Vagina (tissue), 2 donors: ENCODE results near the gene PDHX. TPM values are rescaled to one million over a fixed set of nuclear protein-coding genes. Genes with fewer than 3 reads are reported as not detected.
"Not testable (repeated sequence)": the region's sequence is repeated elsewhere in the genome, so short reads cannot be mapped to it uniquely, and the experiment has no call there.

ENCODE experiments used
- DNase-seq, 2 donors: peaks; one replicate each; pipeline ENCODE4 v3.0.0-alpha.2; 2017; ENCODE audit errors: extremely low spot score in 2 of 2
- H3K27ac ChIP-seq: fragments of 200-600 bp; sonication (generic); one replicate; pipeline ENCODE4 v1.5.1; 2019
- H3K27me3 ChIP-seq: fragments of 200-600 bp; sonication (generic); one replicate; pipeline ENCODE4 v1.5.1; 2019
- H3K36me3 ChIP-seq, 2 donors: fragments of 200-600 bp; sonication (generic); one replicate each; pipeline ENCODE4 v1.5.1; 2017 to 2019
- H3K4me1 ChIP-seq: fragments of 200-600 bp; sonication (generic); one replicate; pipeline ENCODE4 v1.5.1; 2019
- H3K4me3 ChIP-seq, 2 donors: fragments of 200-600 bp; sonication (generic); 1 replicate in 1 of 2; 2 replicates in 1 of 2; pipeline ENCODE4 v1.5.1; 2016 to 2019
- H3K9me3 ChIP-seq: fragments of 200-600 bp; sonication (generic); one replicate; pipeline ENCODE4 v1.5.1; 2019
- CTCF ChIP-seq, 3 experiments: fragments of 450-650 bp in 2 of 3; fragments of 200-600 bp in 1 of 3; sonication (generic) in 1 of 3; IDR thresholded peaks; one replicate each; pipeline ENCODE4 v1.5.1; 2017 to 2019; ENCODE audit warnings: antibody characterized with exemption in 3 of 3, mild to moderate bottlenecking in 2 of 3, moderate library complexity in 2 of 3
- POLR2A ChIP-seq, 2 donors: fragments of 450-650 bp; IDR thresholded peaks; one replicate each; pipeline ENCODE4 v1.6.1; 2017; ENCODE audit warnings: antibody characterized with exemption in 2 of 2, mild to moderate bottlenecking in 2 of 2, moderate library complexity in 2 of 2
- POLR2AphosphoS5 ChIP-seq, 2 donors: sonication (generic); formaldehyde crosslinking; IDR thresholded peaks; one replicate each; pipeline ENCODE4 v1.9.0; 2017; ENCODE audit warnings: antibody characterized with exemption in 2 of 2, mild to moderate bottlenecking in 2 of 2, low read depth in 1 of 2; ENCODE audit not compliant: insufficient read depth in 1 of 2
- intact Hi-C: fragments of 100-400 bp; cut with DNase I; formaldehyde crosslinking; loops from one replicate; pipeline ENCODE4 v1.15.1; 2023
- total RNA-seq: library from RNA; depleted of rRNA; stranded (reverse); fragments of >200 nt; gene quantifications from one replicate; pipeline ENCODE4 v1.2.3, GENCODE V29; 2016

The PDHX gene
- total RNA-seq, 1 donor from 2014 or later: 15.0 TPM

DNA sequence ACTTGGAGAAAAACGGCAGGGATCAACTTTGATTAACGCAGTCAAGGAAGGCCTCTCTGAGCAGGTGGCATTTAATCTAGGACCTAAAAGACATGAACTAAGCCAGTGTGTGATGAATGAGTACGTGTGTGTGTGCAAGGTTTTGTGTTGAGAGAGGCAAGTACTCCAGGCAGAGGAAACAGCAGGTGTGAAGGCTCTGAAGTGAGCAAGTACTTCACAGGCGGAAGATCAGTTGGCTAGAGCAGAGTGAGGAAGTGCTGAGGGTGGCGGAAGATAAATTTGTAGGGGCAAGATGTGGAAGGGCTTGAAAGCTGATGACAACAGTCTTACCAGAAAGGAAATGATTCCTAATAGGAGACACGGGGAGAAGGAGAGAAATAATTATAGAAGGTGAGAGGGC lies 7.0 kb upstream of the PDHX start:
- no peaks in the 10 kb centered on the region for H3K36me3 ChIP-seq
- DNase-seq: no peak
- no peaks in the 10 kb centered on the region for H3K9me3 ChIP-seq
- intact Hi-C loops: no loop called here
- no peak overlapping the region for H3K27ac ChIP-seq
- H3K4me3 ChIP-seq: no peak overlapping the region
- TF ChIP-seq POLR2AphosphoS5 (IDR thresholded peaks at IDR 0.05; ENCODE audit: insufficient read depth in 1 of 2, low read depth in 1 of 2) (no peak), CTCF (IDR thresholded peaks at IDR 0.05) (no peak), POLR2A (IDR thresholded peaks at IDR 0.05) (no peak)
- H3K27me3 ChIP-seq: no peaks in the 10 kb centered on the region
- peaks cover 1% of the 10 kb centered on the region for H3K4me1 ChIP-seq

DNA sequence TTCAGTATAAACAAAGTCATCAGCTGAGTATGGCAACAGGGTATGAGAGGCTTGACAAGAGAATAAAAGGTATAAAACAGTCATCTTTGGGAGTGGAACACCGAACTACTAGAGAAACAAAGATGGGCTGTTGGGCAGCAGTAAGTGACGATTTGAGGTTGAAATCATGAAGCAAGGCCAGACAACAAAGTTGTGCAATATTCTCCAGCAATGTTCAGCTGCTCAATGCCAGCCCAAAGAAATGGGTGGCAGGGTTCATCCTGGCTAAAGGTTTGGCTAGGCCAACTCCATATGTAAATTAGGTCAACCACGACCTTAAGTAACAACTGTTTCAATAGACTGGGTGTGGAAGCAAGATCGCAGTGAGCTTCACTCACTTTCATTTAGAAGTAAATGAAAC lies 6.5 kb upstream of the PDHX start:
- intact Hi-C loops: no loop called here
- Histone ChIP-seq H3K36me3 (no peaks in the 10 kb centered on the region), H3K4me3 (no peak overlapping the region), H3K9me3 (no peaks in the 10 kb centered on the region), H3K27me3 (no peaks in the 10 kb centered on the region), H3K4me1 (peaks cover 7% of the 10 kb centered on the region), H3K27ac (no peak overlapping the region)
- no peak for DNase-seq
- no peak for TF ChIP-seq CTCF (IDR thresholded peaks at IDR 0.05)
- no peak for TF ChIP-seq POLR2A (IDR thresholded peaks at IDR 0.05)
- no peak for TF ChIP-seq POLR2AphosphoS5 (IDR thresholded peaks at IDR 0.05; ENCODE audit: insufficient read depth in 1 of 2, low read depth in 1 of 2)

DNA sequence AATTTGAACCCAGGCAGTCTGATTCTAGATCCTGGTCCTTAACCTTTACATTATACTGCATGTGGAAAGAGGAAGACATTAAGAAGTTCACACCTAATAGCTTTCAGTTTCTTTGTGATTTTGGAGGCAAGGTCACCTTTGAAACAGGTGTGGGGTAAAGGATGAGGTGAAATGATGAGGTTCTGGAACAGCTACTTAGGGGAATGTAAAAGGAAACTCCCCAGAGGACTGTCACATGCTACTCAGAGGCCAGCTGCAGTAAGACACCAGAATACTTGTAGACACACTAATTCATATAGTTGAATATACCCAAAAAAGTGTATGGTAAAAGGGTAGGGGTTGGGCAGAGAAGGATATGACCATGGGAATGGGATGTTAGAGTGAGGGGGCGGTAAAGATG lies 5.6 kb upstream of the PDHX start:
- no peak overlapping the region for H3K4me3 ChIP-seq
- intact Hi-C loops: no loop called here
- DNase-seq: no peak
- peaks cover 13% of the 10 kb centered on the region for H3K4me1 ChIP-seq
- no peaks in the 10 kb centered on the region for H3K9me3 ChIP-seq
- H3K27ac ChIP-seq: no peak overlapping the region
- H3K36me3 ChIP-seq: no peaks in the 10 kb centered on the region
- no peak for TF ChIP-seq CTCF (IDR thresholded peaks at IDR 0.05)
- TF ChIP-seq POLR2AphosphoS5 (IDR thresholded peaks at IDR 0.05; ENCODE audit: insufficient read depth in 1 of 2, low read depth in 1 of 2): no peak
- no peak for TF ChIP-seq POLR2A (IDR thresholded peaks at IDR 0.05)
- H3K27me3 ChIP-seq: no peaks in the 10 kb centered on the region

GRCh38 chr11:34911676-34912075 lies 4.7 kb upstream of the PDHX start:
- TF ChIP-seq CTCF (IDR thresholded peaks at IDR 0.05): no peak
- no peak for TF ChIP-seq POLR2A (IDR thresholded peaks at IDR 0.05)
- no peak for TF ChIP-seq POLR2AphosphoS5 (IDR thresholded peaks at IDR 0.05; ENCODE audit: insufficient read depth in 1 of 2, low read depth in 1 of 2)
- DNase-seq: no peak
- intact Hi-C loops: no loop called here
- Histone ChIP-seq H3K4me1 (peaks cover 13% of the 10 kb centered on the region), H3K27ac (no peak overlapping the region), H3K4me3 (no peak overlapping the region), H3K27me3 (no peaks in the 10 kb centered on the region), H3K36me3 (no peaks in the 10 kb centered on the region), H3K9me3 (no peaks in the 10 kb centered on the region)

DNA sequence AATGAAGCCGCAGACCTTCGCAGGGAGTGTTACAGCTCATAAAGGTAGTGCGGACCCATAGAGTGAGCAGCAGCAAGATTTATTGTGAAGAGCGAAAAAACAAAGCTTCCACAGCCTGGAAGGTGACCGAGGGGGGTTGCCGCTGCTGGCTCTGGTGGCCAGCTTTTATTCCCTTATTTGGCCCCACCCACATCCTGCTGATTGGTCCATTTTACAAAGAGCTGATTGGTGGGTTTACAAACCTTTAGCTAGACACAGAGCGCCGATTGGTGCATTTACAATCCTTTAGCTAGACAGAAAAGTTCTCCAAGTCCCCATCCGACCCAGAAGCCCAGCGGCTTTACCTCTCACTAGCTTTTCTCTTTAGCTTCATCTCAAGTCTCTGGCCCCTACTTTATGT lies 2.9 kb upstream of the PDHX start:
- H3K4me3 ChIP-seq, H3K27me3 ChIP-seq, DNase-seq, intact Hi-C loops, H3K36me3 ChIP-seq, H3K9me3 ChIP-seq, H3K27ac ChIP-seq: not testable (repeated sequence)
- peaks cover 29% of the 10 kb centered on the region for H3K4me1 ChIP-seq
